ENCODE results near the gene SMYD3.

GRCh38 chr1:245773344-245773743, 733.7 kb downstream of the SMYD3 start:
- no peak for TF ChIP-seq MAFK (IDR thresholded peaks at IDR 0.05; ENCODE audit: low read depth, low read length)
- TF ChIP-seq MAZ (IDR thresholded peaks at IDR 0.05; ENCODE audit: borderline replicate concordance, low read depth, low read length): no peak
- TF ChIP-seq POLR2A (IDR thresholded peaks at IDR 0.05; ENCODE audit: low read depth, low read length): no peak
- TF ChIP-seq RFX5 (IDR thresholded peaks at IDR 0.05; ENCODE audit: low read depth, low read length): no peak
- TF ChIP-seq MXI1 (IDR thresholded peaks at IDR 0.05; ENCODE audit: borderline replicate concordance, low read depth, low read length): no peak
- no peak for TF ChIP-seq CTCF (conservative IDR thresholded peaks at IDR 0.05; ENCODE audit: low read depth, low read length)
- no peak for TF ChIP-seq FOS (IDR thresholded peaks at IDR 0.05; ENCODE audit: low read depth, low read length)
- no peak for TF ChIP-seq RAD21 (IDR thresholded peaks at IDR 0.05; ENCODE audit: low read length)
- no peak for TF ChIP-seq CEBPB (IDR thresholded peaks at IDR 0.05; ENCODE audit: low read depth, low read length)
- TF ChIP-seq ELK1 (IDR thresholded peaks at IDR 0.05; ENCODE audit: borderline replicate concordance, low read depth, low read length): no peak
- no peak for TF ChIP-seq USF2 (IDR thresholded peaks at IDR 0.05; ENCODE audit: low read depth, low read length)
- TF ChIP-seq SMC3 (IDR thresholded peaks at IDR 0.05; ENCODE audit: low read depth, low read length): no peak
- TF ChIP-seq BHLHE40 (IDR thresholded peaks at IDR 0.05; ENCODE audit: low read depth, low read length): no peak
